OCI-LY3 (cell line): ENCODE data around the gene INPP5A.

Experiments
- EZH2phosphoT487 ChIP-seq: fragments of 200-600 bp; shearing (Covaris generic); IDR thresholded peaks from 2 replicates; pipeline ENCODE4 v1.6.1; 2018; ENCODE audit warnings: antibody characterized with exemption, mixed run types, low read depth
- TF ChIP-seq, protein P1 (sequence below): fragments of 200-600, 300-600 bp; sonication (generic); IDR thresholded peaks from 2 replicates; pipeline ENCODE4 v1.5.1; 2014; ENCODE audit warnings: antibody characterized with exemption, low read length, low read depth

GRCh38 chr10:132698211-132698751 is 160.7 kb downstream of the INPP5A start:
- TF ChIP-seq, protein P1, sequence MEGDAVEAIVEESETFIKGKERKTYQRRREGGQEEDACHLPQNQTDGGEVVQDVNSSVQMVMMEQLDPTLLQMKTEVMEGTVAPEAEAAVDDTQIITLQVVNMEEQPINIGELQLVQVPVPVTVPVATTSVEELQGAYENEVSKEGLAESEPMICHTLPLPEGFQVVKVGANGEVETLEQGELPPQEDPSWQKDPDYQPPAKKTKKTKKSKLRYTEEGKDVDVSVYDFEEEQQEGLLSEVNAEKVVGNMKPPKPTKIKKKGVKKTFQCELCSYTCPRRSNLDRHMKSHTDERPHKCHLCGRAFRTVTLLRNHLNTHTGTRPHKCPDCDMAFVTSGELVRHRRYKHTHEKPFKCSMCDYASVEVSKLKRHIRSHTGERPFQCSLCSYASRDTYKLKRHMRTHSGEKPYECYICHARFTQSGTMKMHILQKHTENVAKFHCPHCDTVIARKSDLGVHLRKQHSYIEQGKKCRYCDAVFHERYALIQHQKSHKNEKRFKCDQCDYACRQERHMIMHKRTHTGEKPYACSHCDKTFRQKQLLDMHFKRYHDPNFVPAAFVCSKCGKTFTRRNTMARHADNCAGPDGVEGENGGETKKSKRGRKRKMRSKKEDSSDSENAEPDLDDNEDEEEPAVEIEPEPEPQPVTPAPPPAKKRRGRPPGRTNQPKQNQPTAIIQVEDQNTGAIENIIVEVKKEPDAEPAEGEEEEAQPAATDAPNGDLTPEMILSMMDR, result no peak
- no peak for TF ChIP-seq EZH2phosphoT487
